Activated CD8-positive, alpha-beta memory T cell treated with anti-CD3 and anti-CD28 coated beads, Interleukin-2, amount 50 U/mL, for 24 hours (primary cell): ENCODE results near the gene FBXO24.

Experiments
- DNase-seq: peaks from one replicate; pipeline ENCODE4 v3.0.0-alpha.2; 2020; ENCODE audit errors: extremely low read depth

FBXO24 gene

GRCh38 chr7:100590077-100590737 lies 4.1 kb downstream of the FBXO24 start:
- DNase-seq, result no peak

DNA sequence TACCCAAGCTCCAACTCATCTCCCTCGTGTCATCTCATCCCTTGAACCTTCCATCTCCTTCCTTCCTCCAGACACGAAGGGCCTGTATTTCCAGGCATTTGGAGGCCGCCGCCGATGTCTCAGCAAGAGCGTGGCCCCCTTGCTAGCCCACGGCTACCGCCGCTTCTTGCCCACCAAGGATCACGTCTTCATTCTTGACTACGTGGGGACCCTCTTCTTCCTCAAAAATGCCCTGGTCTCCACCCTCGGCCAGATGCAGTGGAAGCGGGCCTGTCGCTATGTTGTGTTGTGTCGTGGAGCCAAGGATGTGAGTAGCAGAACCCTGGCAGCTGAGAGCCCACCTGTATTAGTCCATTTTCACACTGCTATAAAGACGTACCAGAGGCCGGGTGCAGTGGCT lies 5.5 kb downstream of the FBXO24 start:
- no peak for DNase-seq

- no peak for DNase-seq
Measured at GRCh38 chr7:100595188-100595587, 9.1 kb downstream of the FBXO24 start.

DNA sequence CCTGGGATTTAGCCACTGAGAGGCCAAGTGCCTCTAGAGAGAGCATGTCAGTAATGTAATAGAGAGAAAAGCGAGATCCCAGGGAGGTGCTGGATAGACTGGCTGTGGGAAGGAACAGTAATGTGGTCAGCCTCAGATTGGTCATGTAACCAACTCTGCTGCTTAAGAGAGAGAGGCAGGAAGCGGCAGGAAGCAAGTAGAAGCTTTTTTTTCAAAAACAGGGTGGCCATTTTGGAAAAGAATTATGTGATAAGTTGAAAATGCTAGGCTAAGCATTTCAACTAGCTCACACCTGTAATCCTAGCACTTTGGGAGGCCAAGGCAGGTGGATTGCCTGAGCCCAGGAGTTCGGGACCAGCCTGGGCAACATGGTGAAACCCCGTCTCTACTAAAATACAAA lies 12.3 kb downstream of the FBXO24 start:
- DNase-seq, result no peak

GRCh38 chr7:100599911-100600729 lies 14.0 kb downstream of the FBXO24 start:
- no peak for DNase-seq

DNA sequence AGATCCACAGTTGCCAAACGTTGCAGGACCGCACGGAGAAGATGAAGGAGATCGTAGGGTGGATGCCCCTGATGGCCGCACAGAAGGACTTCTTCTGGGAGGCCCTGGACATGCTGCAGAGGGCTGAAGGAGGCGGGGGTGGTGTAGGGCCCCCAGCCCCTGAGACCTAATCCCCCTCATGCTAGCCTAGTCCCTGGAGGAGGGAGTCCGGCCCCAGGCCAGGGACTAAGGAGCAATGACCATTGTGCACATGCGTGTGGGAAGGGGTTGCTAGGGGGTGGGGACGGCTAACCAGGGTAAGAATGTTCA lies 14.6 kb downstream of the FBXO24 start:
- no peak for DNase-seq

GRCh38 chr7:100602889-100603725 lies 17.0 kb downstream of the FBXO24 start:
- DNase-seq, result no peak

DNA sequence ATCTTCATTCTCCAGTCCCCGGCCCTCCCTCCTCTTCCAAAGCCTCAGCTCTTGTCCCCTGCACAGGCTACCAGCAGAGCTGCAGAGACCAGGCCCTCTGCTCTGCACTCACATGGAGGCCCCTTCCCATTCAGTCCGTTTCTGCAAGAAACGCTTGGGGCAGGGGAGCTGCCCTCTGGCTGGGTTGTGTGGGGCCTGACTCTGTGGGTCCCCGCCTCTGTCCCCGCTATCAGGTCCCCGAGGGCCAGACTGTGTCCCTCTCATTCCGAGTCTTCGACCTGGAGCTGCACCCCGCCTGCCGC lies 17.5 kb downstream of the FBXO24 start:
- DNase-seq, result no peak

- no peak for DNase-seq
Measured at GRCh38 chr7:100604028-100604975, 18.2 kb downstream of the FBXO24 start.

- DNase-seq, result no peak
Measured at GRCh38 chr7:100604976-100605911, 19.1 kb downstream of the FBXO24 start.

GRCh38 chr7:100606313-100606712 lies 20.2 kb downstream of the FBXO24 start:
- DNase-seq, result no peak

DNA sequence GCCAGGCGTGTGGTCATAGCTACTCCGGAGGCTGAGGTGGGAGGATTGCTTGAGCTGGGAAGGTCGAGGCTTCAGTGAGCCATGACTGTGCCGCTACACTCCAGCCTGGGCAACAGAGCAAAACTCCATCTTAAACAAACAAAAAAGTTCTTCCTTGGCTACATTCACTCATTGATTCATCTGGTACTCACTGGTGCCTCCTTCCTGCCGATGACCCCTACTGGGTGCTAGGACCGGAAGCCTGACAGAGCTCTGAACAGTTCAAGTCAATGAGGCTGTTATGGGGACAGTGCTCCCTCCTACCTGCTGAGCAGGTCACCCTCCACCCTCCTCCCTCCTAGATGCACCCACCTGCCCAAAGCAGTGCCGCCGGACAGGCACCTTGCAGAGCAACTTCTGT lies 21.0 kb downstream of the FBXO24 start:
- DNase-seq, result no peak

- no peak for DNase-seq
Measured at GRCh38 chr7:100609958-100610357, 23.8 kb downstream of the FBXO24 start.

- DNase-seq, result peak; percentile 93
Measured at GRCh38 chr7:100611983-100612729, 26.0 kb downstream of the FBXO24 start, which contains the start of gene MOSPD3. TSS of gene MOSPD3 (plus strand) at chr7:100612540. CDS start at chr7:100612792, 252 bp downstream.

DNA sequence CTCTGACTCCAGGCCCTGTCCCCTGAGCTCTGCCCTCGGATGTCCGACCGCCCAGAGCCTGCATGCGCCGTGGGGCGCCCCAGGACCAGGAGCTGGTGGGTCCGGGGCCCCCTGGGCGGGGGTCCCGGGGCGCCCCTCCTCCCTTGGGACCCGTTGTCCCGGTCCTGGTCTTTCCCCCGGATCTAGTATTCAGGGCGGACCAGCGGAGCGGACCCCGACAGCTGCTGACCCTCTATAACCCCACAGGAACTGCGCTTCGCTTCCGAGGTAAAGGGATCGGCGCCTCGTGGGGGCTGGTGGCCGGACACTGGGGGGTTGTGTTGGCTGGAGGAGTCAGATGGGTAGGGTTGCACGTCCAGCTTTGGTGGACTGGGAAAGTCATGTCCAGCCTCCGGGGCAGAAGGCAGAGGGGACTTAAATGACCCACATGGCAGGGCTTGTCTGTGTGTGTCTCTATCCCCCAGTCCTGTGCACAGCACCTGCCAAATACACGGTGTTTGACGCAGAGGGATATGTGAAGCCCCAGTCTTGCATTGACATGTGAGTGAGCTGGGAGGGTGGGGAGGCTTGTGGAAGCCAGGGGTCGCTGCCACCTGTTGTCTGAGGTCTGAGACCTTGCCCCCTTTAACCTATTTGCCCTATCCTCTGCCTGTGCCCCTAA lies 26.7 kb downstream of the FBXO24 start:
- DNase-seq, result no peak

- DNase-seq, result no peak
Measured at GRCh38 chr7:100613412-100614175, 27.5 kb downstream of the FBXO24 start.

DNA sequence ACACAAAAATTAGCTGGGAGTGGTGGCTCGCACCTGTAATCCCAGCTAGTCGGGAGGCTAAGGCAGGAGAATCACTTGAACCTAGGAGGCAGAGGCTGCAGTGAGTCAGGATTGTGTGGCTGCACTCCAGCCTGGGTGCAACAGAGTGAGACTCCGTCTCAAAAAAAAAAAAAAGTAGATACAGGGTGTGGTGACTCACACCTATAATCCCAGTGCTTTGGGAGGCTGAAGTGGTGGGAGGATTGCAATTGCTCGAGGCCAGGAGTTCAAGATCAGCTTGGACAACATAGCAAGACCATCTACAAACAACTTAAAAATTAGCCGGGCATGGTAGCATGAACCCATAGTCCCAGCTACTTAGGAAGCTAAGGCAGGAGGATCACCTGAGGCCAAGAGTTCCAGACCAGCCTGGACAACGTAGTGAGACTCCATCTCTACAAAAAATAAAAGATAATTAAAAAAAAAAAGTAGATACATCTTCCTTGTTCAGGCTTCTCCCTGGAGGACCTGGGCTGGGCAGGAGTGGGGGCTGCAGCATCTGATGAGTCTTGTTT lies 28.3 kb downstream of the FBXO24 start:
- no peak for DNase-seq

- no peak for DNase-seq
Measured at GRCh38 chr7:100620239-100620638, 34.1 kb downstream of the FBXO24 start.
